ENCODE measurements around the gene ABRACL. TPM values are rescaled to one million over a fixed set of nuclear protein-coding genes. Genes with fewer than 3 reads are reported as not detected.
"Not testable (repeated sequence)": the region's sequence is repeated elsewhere in the genome, so short reads cannot be mapped to it uniquely, and the experiment has no call there.

The ABRACL gene
- total and polyA plus RNA-seq, 2 donors (not counting 3 experiments of a cell fraction or from before 2014, with no cell fraction given), result 54.4 to 87.4 TPM

DNA sequence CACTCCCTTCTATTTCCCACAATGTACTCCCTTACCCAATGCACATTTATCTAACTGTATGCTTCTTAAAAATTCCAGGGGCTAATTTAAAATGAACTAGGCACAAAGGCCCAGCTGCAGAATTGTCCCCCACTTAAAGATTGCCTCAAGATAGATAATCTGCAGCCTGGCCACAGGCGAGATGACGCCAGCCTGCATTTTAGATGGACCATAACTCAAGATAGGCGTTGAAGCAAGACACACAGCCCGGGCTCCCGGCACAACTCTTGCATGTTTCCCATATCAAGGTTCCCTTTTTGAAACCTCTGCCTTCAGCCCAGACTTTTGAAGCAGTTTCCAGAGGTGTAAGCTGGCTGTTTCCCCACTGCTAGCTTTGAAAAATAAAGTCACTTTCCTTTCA, 37.3 kb upstream of the ABRACL start:
- Histone ChIP-seq H2AFZ (ENCODE audit: low read depth, low read length) (no peak overlapping the region), H3K27me3 (ENCODE audit: control insufficient read depth in 2 of 2, insufficient read depth in 2 of 2, low read length in 2 of 2) (peaks cover 3% of the 10 kb centered on the region in 2 experiments), H3K79me2 (ENCODE audit: control insufficient read depth, insufficient read depth, low read length) (peaks cover 14% of the 10 kb centered on the region), H3K4me3 (replicated peaks in 1 of 3; ENCODE audit: insufficient read depth in 1 of 3, low read depth in 1 of 3, low read length in 3 of 3) (no peak overlapping the region), H3K4me1 (ENCODE audit: control insufficient read depth, extremely low read depth, insufficient read depth, low read length) (peaks cover 10% of the 10 kb centered on the region), H3K9ac (replicated peaks; ENCODE audit: extremely low read depth, insufficient read depth, low read length) (no peak overlapping the region), H4K20me1 (replicated peaks; ENCODE audit: control insufficient read depth, extremely low read depth, insufficient read depth, low read length) (peaks cover 2% of the 10 kb centered on the region), H3K27ac (ENCODE audit: insufficient read depth, low read depth, low read length) (no peak overlapping the region), H3K4me2 (ENCODE audit: insufficient read depth, low read length) (no peak overlapping the region), H3K9me1 (replicated peaks; ENCODE audit: control insufficient read depth, extremely low read depth, insufficient read depth, low read length) (no peaks in the 10 kb centered on the region), H3K9me3 (replicated peaks; ENCODE audit: control insufficient read depth, insufficient read depth, low read length) (no peaks in the 10 kb centered on the region), H3K36me3 (ENCODE audit: control insufficient read depth in 2 of 2, extremely low read depth in 1 of 2, insufficient read depth in 2 of 2, low read length in 2 of 2) (no peaks in the 10 kb centered on the region)
- dilution Hi-C loops (cut with MboI; ENCODE audit: extremely low pct_ligation_motif_present, low sequenced_read_pairs) (no loop called here), intact Hi-C loops (cut with micrococcal nuclease) (no loop called here)
- FAIRE-seq (no peak), DNase-seq (ENCODE audit: low read depth, low spot score) (no peak)
- no TSS peak for BruUV-seq (replicated peaks)
- POLR2A ChIA-PET, result no interaction called here
- CTCF ChIA-PET, result interaction anchor here (7.7 kb wide), 1 partner anchor 176 kb away, joined by 78 read pairs; no protein-coding TSS in a partner anchor
- TF ChIP-seq JUN (IDR thresholded peaks at IDR 0.05; ENCODE audit: borderline replicate concordance, insufficient read depth, insufficient read length, low read depth) (no peak), GATA2 (IDR thresholded peaks at IDR 0.05; ENCODE audit: insufficient read depth, insufficient read length, low read depth, low read length) (no peak), POLR2A (IDR thresholded peaks at IDR 0.05; ENCODE audit: low read depth, low read length) (no peak), FOS (IDR thresholded peaks at IDR 0.05; ENCODE audit: borderline replicate concordance, insufficient read depth, low read length) (no peak), EZH2 (IDR thresholded peaks at IDR 0.05; ENCODE audit: borderline replicate concordance, low read depth, low read length, severe bottlenecking) (no peak), MYC (IDR thresholded peaks at IDR 0.05; ENCODE audit: low read depth, low read length) (no peak), POLR2AphosphoS5 (IDR thresholded peaks at IDR 0.05; ENCODE audit: insufficient read depth, low read depth, low read length) (no peak), MAX (IDR thresholded peaks at IDR 0.05; ENCODE audit: insufficient read depth, insufficient read length) (no peak)
- TF ChIP-seq, protein P1, sequence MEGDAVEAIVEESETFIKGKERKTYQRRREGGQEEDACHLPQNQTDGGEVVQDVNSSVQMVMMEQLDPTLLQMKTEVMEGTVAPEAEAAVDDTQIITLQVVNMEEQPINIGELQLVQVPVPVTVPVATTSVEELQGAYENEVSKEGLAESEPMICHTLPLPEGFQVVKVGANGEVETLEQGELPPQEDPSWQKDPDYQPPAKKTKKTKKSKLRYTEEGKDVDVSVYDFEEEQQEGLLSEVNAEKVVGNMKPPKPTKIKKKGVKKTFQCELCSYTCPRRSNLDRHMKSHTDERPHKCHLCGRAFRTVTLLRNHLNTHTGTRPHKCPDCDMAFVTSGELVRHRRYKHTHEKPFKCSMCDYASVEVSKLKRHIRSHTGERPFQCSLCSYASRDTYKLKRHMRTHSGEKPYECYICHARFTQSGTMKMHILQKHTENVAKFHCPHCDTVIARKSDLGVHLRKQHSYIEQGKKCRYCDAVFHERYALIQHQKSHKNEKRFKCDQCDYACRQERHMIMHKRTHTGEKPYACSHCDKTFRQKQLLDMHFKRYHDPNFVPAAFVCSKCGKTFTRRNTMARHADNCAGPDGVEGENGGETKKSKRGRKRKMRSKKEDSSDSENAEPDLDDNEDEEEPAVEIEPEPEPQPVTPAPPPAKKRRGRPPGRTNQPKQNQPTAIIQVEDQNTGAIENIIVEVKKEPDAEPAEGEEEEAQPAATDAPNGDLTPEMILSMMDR (IDR thresholded peaks at IDR 0.05; ENCODE audit: extremely low read depth in 1 of 2, insufficient read depth in 1 of 2, low read depth in 1 of 2, low read length in 2 of 2), result no peak

DNA sequence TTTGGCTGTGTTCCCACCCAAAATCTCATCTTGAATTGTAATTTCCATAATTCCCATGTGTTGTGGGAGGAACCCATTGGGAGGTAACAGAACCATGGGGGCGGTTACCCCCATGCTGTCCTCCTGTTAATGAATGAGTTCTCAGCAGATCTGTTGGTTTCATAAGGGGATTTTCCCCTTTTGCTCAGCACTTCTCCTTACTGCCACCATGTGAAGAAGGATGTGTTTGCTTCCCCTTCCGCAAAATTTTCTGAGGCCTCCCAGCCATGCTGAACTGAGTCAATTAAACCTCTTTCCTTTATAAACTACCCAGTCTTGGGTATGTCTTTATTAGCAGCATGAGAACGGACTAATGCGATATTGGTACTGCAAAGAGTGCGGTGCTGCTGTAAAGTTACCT, 35.6 kb upstream of the ABRACL start:
- H3K36me3 ChIP-seq (ENCODE audit: control insufficient read depth in 2 of 2, extremely low read depth in 1 of 2, insufficient read depth in 2 of 2, low read length in 2 of 2); H3K9me3 ChIP-seq (replicated peaks; ENCODE audit: control insufficient read depth, insufficient read depth, low read length); CTCF ChIA-PET; H3K9ac ChIP-seq (replicated peaks; ENCODE audit: extremely low read depth, insufficient read depth, low read length); POLR2A ChIA-PET; H4K20me1 ChIP-seq (replicated peaks; ENCODE audit: control insufficient read depth, extremely low read depth, insufficient read depth, low read length); H3K4me3 ChIP-seq (replicated peaks in 1 of 3; ENCODE audit: insufficient read depth in 1 of 3, low read depth in 1 of 3, low read length in 3 of 3); FAIRE-seq; H3K27ac ChIP-seq (ENCODE audit: insufficient read depth, low read depth, low read length); BruUV-seq (replicated peaks); H3K4me2 ChIP-seq (ENCODE audit: insufficient read depth, low read length); H3K4me1 ChIP-seq (ENCODE audit: control insufficient read depth, extremely low read depth, insufficient read depth, low read length); H3K27me3 ChIP-seq (ENCODE audit: control insufficient read depth in 2 of 2, insufficient read depth in 2 of 2, low read length in 2 of 2); H3K9me1 ChIP-seq (replicated peaks; ENCODE audit: control insufficient read depth, extremely low read depth, insufficient read depth, low read length); H2AFZ ChIP-seq (ENCODE audit: low read depth, low read length); H3K79me2 ChIP-seq (ENCODE audit: control insufficient read depth, insufficient read depth, low read length); DNase-seq (ENCODE audit: low read depth, low spot score); intact Hi-C loops (cut with micrococcal nuclease); dilution Hi-C loops (cut with MboI; ENCODE audit: extremely low pct_ligation_motif_present, low sequenced_read_pairs): not testable (repeated sequence)

- H3K4me3 ChIP-seq (replicated peaks in 1 of 3; ENCODE audit: insufficient read depth in 1 of 3, low read depth in 1 of 3, low read length in 3 of 3); H2AFZ ChIP-seq (ENCODE audit: low read depth, low read length); H3K27ac ChIP-seq (ENCODE audit: insufficient read depth, low read depth, low read length); H3K9me3 ChIP-seq (replicated peaks; ENCODE audit: control insufficient read depth, insufficient read depth, low read length); H3K9ac ChIP-seq (replicated peaks; ENCODE audit: extremely low read depth, insufficient read depth, low read length); H3K4me2 ChIP-seq (ENCODE audit: insufficient read depth, low read length); H3K27me3 ChIP-seq (ENCODE audit: control insufficient read depth in 2 of 2, insufficient read depth in 2 of 2, low read length in 2 of 2); H3K9me1 ChIP-seq (replicated peaks; ENCODE audit: control insufficient read depth, extremely low read depth, insufficient read depth, low read length); BruUV-seq (replicated peaks); intact Hi-C loops (cut with micrococcal nuclease); H3K4me1 ChIP-seq (ENCODE audit: control insufficient read depth, extremely low read depth, insufficient read depth, low read length); DNase-seq (ENCODE audit: low read depth, low spot score); CTCF ChIA-PET; dilution Hi-C loops (cut with MboI; ENCODE audit: extremely low pct_ligation_motif_present, low sequenced_read_pairs); H3K79me2 ChIP-seq (ENCODE audit: control insufficient read depth, insufficient read depth, low read length); FAIRE-seq; H4K20me1 ChIP-seq (replicated peaks; ENCODE audit: control insufficient read depth, extremely low read depth, insufficient read depth, low read length); POLR2A ChIA-PET; H3K36me3 ChIP-seq (ENCODE audit: control insufficient read depth in 2 of 2, extremely low read depth in 1 of 2, insufficient read depth in 2 of 2, low read length in 2 of 2): not testable (repeated sequence)
Observed at GRCh38 chr6:138993410-138993809, 35.1 kb upstream of the ABRACL start.
